D721Med (cell line): Measurements from ENCODE around the gene PSME1.

ENCODE experiments used
- DNase-seq: peaks from one replicate; pipeline ENCODE4 v3.0.0; 2011; ENCODE audit warnings: low spot score; ENCODE audit not compliant: insufficient read length
- FAIRE-seq: peaks from 2 replicates; lab custom pipeline; 2011; peaks lifted over from hg19 to GRCh38; lab: Jason Lieb, UNC
- CTCF ChIP-seq: IDR thresholded peaks from 2 replicates; pipeline ENCODE4 v1.5.1; 2012; ENCODE audit warnings: mild to moderate bottlenecking, control low read depth; ENCODE audit not compliant: insufficient read depth; ENCODE audit errors: missing control alignments

PSME1 gene

GRCh38 chr14:24114532-24115421, 21.2 kb upstream of the PSME1 start, which contains the start of the genes DCAF11 and NRL:
Gene DCAF11, plus strand, starts transcription at chr14:24114777. Its CDS starts 818 bp downstream, at chr14:24115595.
Gene NRL, minus strand, starts transcription at chr14:24114949. Its CDS starts 32,101 bp downstream, at chr14:24082848.
- FAIRE-seq = no peak
- no peak for TF ChIP-seq CTCF

GRCh38 chr14:24115422-24116127, 20.4 kb upstream of the PSME1 start:
- FAIRE-seq (no peak), DNase-seq (no peak)
- no peak for TF ChIP-seq CTCF

More at GRCh38 chr14:24114532-24115421, 21.2 kb upstream of the PSME1 start, which contains the start of the genes DCAF11 and NRL:
- peak; percentile 97 for DNase-seq

- FAIRE-seq (no peak), DNase-seq (no peak)
- TF ChIP-seq CTCF = no peak
Observed at GRCh38 chr14:24116128-24116814, 19.7 kb upstream of the PSME1 start.

- TF ChIP-seq CTCF = no peak
- DNase-seq = no peak
- no peak for FAIRE-seq
Observed at GRCh38 chr14:24117179-24117578, 18.8 kb upstream of the PSME1 start.

GRCh38 chr14:24119691-24120090, 16.3 kb upstream of the PSME1 start:
- FAIRE-seq = no peak
- DNase-seq = no peak
- no peak for TF ChIP-seq CTCF

GRCh38 chr14:24121210-24121609, 14.8 kb upstream of the PSME1 start:
- DNase-seq (no peak), FAIRE-seq (no peak)
- TF ChIP-seq CTCF = no peak
